ENCODE results near the gene LAMA3. TPM values are rescaled to one million over a fixed set of nuclear protein-coding genes. Genes with fewer than 3 reads are reported as not detected.

LAMA3 gene
- total RNA-seq, 1 donor = 8.3 TPM

GRCh38 chr18:23735021-23735464 is 45.8 kb downstream of the LAMA3 start:
- H3K36me3 ChIP-seq (ENCODE audit: insufficient read depth, low read length) = no peaks in the 10 kb centered on the region
- H2AFZ ChIP-seq (ENCODE audit: low read length) = no peak overlapping the region
- TF ChIP-seq CTCF (IDR thresholded peaks at IDR 0.05; ENCODE audit: extremely low read depth, low read depth, low read length) = no peak
- peaks cover 14% of the 10 kb centered on the region for H3K4me1 ChIP-seq (ENCODE audit: insufficient read depth, low read length)
- no peak for DNase-seq (ENCODE audit: insufficient read length, low spot score, missing footprints)
- no peaks in the 10 kb centered on the region for H3K79me2 ChIP-seq (ENCODE audit: insufficient read depth, low read length)
- no peak overlapping the region for H3K4me2 ChIP-seq (ENCODE audit: insufficient read depth, low read length)
- H3K27me3 ChIP-seq (ENCODE audit: insufficient read depth, low read length) = no peaks in the 10 kb centered on the region
- no peaks in the 10 kb centered on the region for H3K9me3 ChIP-seq (ENCODE audit: low read depth, low read length)
- H3K27ac ChIP-seq (ENCODE audit: low read depth, low read length) = no peak overlapping the region
- no peak overlapping the region for H3K4me3 ChIP-seq (ENCODE audit: insufficient read depth, low read length)
- no peaks in the 10 kb centered on the region for H4K20me1 ChIP-seq (ENCODE audit: insufficient read depth, low read length)

DNA sequence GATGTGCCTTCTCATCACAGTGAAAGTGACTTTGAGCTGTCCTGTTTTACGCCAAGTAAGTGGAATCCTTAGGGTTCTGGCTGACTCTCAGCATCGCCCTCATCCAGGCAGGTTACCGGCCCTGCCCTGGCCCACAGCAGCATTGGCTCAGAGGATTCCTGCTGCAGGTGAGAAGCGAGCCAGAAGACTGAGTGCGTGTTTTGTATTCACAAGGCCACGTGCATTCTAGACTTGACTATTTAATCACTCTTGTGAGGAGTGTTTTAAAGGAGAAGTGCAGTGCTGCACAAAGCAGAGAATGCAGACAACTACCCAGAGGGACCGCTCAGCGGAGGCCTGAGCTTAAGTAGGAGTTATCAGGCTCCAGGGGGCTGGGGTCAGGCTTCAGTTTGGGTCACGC is 48.3 kb downstream of the LAMA3 start:
- Histone ChIP-seq H3K4me1 (ENCODE audit: insufficient read depth, low read length) (peaks cover 14% of the 10 kb centered on the region), H3K9me3 (ENCODE audit: low read depth, low read length) (no peaks in the 10 kb centered on the region), H3K4me3 (ENCODE audit: insufficient read depth, low read length) (no peak overlapping the region), H3K4me2 (ENCODE audit: insufficient read depth, low read length) (no peak overlapping the region), H3K36me3 (ENCODE audit: insufficient read depth, low read length) (no peaks in the 10 kb centered on the region), H4K20me1 (ENCODE audit: insufficient read depth, low read length) (no peaks in the 10 kb centered on the region), H3K27me3 (ENCODE audit: insufficient read depth, low read length) (no peaks in the 10 kb centered on the region), H2AFZ (ENCODE audit: low read length) (no peak overlapping the region), H3K27ac (ENCODE audit: low read depth, low read length) (no peak overlapping the region), H3K79me2 (ENCODE audit: insufficient read depth, low read length) (no peaks in the 10 kb centered on the region)
- DNase-seq (ENCODE audit: insufficient read length, low spot score, missing footprints) = no peak
- TF ChIP-seq CTCF (IDR thresholded peaks at IDR 0.05; ENCODE audit: extremely low read depth, low read depth, low read length) = no peak

DNA sequence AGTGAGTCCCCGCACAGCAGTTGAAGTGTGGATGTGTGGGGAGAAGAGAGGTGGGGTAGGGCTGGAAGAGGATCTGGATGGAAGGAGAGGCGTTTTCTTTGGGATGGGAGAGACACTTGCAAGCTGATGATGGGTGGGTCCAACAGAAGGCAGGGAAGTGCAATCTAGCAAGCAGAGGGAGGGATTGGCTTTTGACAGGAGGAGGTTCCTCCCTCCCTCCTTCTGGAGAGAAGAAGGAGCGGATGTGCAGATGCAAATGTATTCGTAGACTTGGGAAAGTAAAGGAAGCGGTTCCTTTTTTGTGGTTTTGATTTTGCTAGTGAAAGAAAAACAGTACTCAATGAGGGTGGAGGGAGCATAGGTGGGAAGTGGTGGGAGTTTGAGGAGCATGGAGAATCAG is 48.9 kb downstream of the LAMA3 start:
- Histone ChIP-seq H3K9me3 (ENCODE audit: low read depth, low read length) (no peaks in the 10 kb centered on the region), H3K27ac (ENCODE audit: low read depth, low read length) (no peak overlapping the region), H2AFZ (ENCODE audit: low read length) (no peak overlapping the region), H3K4me1 (ENCODE audit: insufficient read depth, low read length) (peaks cover 14% of the 10 kb centered on the region), H3K36me3 (ENCODE audit: insufficient read depth, low read length) (no peaks in the 10 kb centered on the region), H3K27me3 (ENCODE audit: insufficient read depth, low read length) (no peaks in the 10 kb centered on the region), H4K20me1 (ENCODE audit: insufficient read depth, low read length) (no peaks in the 10 kb centered on the region), H3K4me2 (ENCODE audit: insufficient read depth, low read length) (no peak overlapping the region), H3K79me2 (ENCODE audit: insufficient read depth, low read length) (no peaks in the 10 kb centered on the region), H3K4me3 (ENCODE audit: insufficient read depth, low read length) (no peak overlapping the region)
- TF ChIP-seq CTCF (IDR thresholded peaks at IDR 0.05; ENCODE audit: extremely low read depth, low read depth, low read length) = no peak
- DNase-seq (ENCODE audit: insufficient read length, low spot score, missing footprints) = no peak

GRCh38 chr18:23738575-23738974 is 49.3 kb downstream of the LAMA3 start:
- H4K20me1 ChIP-seq (ENCODE audit: insufficient read depth, low read length) = no peaks in the 10 kb centered on the region
- no peaks in the 10 kb centered on the region for H3K79me2 ChIP-seq (ENCODE audit: insufficient read depth, low read length)
- no peak overlapping the region for H3K4me2 ChIP-seq (ENCODE audit: insufficient read depth, low read length)
- no peak overlapping the region for H2AFZ ChIP-seq (ENCODE audit: low read length)
- H3K4me1 ChIP-seq (ENCODE audit: insufficient read depth, low read length) = peaks cover 14% of the 10 kb centered on the region
- H3K27me3 ChIP-seq (ENCODE audit: insufficient read depth, low read length) = no peaks in the 10 kb centered on the region
- no peaks in the 10 kb centered on the region for H3K9me3 ChIP-seq (ENCODE audit: low read depth, low read length)
- TF ChIP-seq CTCF (IDR thresholded peaks at IDR 0.05; ENCODE audit: extremely low read depth, low read depth, low read length) = no peak
- H3K4me3 ChIP-seq (ENCODE audit: insufficient read depth, low read length) = no peak overlapping the region
- H3K36me3 ChIP-seq (ENCODE audit: insufficient read depth, low read length) = no peaks in the 10 kb centered on the region
- no peak for DNase-seq (ENCODE audit: insufficient read length, low spot score, missing footprints)
- no peak overlapping the region for H3K27ac ChIP-seq (ENCODE audit: low read depth, low read length)
